ENCODE results near the gene KCNQ2. TPM values are rescaled to one million over a fixed set of nuclear protein-coding genes. Genes with fewer than 3 reads are reported as not detected.

Gene KCNQ2
- total and polyA plus RNA-seq, 10 of the 15 experiments (the other 5 are each of a cell fraction or from before 2014, with no cell fraction given): 0.06 to 0.49 (median 0.26) TPM; not detected in 7

DNA sequence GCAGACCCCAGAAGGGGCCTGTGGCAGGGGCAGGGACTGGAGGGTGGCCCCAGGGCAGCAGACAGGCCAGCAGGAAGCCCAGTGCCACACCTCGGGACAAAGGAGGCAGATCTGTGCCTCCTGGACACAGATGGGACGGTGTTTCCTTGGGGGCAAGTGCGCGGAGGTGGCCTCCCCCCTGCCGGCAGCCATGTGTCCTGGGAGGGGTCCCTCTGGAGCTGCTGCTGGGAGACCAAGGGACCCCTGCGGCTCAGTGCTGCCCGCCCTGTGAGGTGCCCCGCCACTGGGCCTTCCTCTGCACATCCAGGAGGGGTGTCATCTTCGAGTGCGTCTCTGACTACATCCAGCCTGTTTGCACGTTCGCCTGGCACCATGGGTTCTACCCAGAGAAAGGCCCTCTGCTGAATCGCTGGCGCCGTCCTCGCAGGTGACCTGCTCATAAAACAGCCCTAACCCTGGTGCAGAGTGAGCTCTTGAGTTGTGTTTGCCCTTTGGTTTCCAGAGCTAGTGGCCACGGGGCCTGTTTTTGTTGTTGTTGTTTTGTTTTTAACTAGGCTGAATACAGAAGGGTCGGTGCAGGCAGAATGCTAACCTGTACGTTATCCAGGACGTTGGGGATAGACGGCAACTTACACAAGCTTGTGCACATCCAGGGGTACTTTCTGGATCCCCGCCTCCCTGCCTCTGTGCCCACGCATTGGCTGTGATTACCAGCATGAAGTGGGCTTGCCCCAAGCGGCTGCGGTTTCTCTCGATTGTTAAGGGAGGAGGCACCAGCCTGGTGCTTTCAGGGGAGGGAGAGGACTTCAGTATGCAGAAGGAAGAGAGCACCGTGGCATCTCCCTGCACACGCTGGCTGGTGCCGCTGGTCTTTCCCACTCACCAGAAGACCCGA lies 1.3 kb upstream of the KCNQ2 start (continued):
- TF ChIP-seq E4F1 (IDR thresholded peaks at IDR 0.05; ENCODE audit: borderline replicate concordance, partially characterized antibody): no peak
- TF ChIP-seq TCF3 (IDR thresholded peaks at IDR 0.05; ENCODE audit: borderline replicate concordance, insufficient read depth, low read depth, low read length): no peak
- no peak for TF ChIP-seq EED (IDR thresholded peaks at IDR 0.05; ENCODE audit: low read depth)
- TF ChIP-seq, protein P1, sequence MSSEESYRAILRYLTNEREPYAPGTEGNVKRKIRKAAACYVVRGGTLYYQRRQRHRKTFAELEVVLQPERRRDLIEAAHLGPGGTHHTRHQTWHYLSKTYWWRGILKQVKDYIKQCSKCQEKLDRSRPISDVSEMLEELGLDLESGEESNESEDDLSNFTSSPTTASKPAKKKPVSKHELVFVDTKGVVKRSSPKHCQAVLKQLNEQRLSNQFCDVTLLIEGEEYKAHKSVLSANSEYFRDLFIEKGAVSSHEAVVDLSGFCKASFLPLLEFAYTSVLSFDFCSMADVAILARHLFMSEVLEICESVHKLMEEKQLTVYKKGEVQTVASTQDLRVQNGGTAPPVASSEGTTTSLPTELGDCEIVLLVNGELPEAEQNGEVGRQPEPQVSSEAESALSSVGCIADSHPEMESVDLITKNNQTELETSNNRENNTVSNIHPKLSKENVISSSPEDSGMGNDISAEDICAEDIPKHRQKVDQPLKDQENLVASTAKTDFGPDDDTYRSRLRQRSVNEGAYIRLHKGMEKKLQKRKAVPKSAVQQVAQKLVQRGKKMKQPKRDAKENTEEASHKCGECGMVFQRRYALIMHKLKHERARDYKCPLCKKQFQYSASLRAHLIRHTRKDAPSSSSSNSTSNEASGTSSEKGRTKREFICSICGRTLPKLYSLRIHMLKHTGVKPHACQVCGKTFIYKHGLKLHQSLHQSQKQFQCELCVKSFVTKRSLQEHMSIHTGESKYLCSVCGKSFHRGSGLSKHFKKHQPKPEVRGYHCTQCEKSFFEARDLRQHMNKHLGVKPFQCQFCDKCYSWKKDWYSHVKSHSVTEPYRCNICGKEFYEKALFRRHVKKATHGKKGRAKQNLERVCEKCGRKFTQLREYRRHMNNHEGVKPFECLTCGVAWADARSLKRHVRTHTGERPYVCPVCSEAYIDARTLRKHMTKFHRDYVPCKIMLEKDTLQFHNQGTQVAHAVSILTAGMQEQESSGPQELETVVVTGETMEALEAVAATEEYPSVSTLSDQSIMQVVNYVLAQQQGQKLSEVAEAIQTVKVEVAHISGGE (CRISPR knock-in tag; IDR thresholded peaks at IDR 0.05): no peak
- TF ChIP-seq, protein P2, sequence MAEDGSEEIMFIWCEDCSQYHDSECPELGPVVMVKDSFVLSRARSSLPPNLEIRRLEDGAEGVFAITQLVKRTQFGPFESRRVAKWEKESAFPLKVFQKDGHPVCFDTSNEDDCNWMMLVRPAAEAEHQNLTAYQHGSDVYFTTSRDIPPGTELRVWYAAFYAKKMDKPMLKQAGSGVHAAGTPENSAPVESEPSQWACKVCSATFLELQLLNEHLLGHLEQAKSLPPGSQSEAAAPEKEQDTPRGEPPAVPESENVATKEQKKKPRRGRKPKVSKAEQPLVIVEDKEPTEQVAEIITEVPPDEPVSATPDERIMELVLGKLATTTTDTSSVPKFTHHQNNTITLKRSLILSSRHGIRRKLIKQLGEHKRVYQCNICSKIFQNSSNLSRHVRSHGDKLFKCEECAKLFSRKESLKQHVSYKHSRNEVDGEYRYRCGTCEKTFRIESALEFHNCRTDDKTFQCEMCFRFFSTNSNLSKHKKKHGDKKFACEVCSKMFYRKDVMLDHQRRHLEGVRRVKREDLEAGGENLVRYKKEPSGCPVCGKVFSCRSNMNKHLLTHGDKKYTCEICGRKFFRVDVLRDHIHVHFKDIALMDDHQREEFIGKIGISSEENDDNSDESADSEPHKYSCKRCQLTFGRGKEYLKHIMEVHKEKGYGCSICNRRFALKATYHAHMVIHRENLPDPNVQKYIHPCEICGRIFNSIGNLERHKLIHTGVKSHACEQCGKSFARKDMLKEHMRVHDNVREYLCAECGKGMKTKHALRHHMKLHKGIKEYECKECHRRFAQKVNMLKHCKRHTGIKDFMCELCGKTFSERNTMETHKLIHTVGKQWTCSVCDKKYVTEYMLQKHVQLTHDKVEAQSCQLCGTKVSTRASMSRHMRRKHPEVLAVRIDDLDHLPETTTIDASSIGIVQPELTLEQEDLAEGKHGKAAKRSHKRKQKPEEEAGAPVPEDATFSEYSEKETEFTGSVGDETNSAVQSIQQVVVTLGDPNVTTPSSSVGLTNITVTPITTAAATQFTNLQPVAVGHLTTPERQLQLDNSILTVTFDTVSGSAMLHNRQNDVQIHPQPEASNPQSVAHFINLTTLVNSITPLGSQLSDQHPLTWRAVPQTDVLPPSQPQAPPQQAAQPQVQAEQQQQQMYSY (CRISPR knock-in tag; IDR thresholded peaks at IDR 0.05): no peak
- TF ChIP-seq CREB1 (IDR thresholded peaks at IDR 0.05; ENCODE audit: low read depth): no peak
- no peak for TF ChIP-seq JUNB (IDR thresholded peaks at IDR 0.05)
- TF ChIP-seq E2F4 (IDR thresholded peaks at IDR 0.05; ENCODE audit: low read depth, low read length): no peak
